DMS53 (cell line): ENCODE results near the gene CERS3.
A peak's percentile ranks its signal among the peaks of the same experiment; 100 is the strongest.

Source experiments
- DNase-seq: peaks from one replicate; lab custom pipeline; 2025; lab: John Stamatoyannopoulos, UW

The CERS3 gene

DNA sequence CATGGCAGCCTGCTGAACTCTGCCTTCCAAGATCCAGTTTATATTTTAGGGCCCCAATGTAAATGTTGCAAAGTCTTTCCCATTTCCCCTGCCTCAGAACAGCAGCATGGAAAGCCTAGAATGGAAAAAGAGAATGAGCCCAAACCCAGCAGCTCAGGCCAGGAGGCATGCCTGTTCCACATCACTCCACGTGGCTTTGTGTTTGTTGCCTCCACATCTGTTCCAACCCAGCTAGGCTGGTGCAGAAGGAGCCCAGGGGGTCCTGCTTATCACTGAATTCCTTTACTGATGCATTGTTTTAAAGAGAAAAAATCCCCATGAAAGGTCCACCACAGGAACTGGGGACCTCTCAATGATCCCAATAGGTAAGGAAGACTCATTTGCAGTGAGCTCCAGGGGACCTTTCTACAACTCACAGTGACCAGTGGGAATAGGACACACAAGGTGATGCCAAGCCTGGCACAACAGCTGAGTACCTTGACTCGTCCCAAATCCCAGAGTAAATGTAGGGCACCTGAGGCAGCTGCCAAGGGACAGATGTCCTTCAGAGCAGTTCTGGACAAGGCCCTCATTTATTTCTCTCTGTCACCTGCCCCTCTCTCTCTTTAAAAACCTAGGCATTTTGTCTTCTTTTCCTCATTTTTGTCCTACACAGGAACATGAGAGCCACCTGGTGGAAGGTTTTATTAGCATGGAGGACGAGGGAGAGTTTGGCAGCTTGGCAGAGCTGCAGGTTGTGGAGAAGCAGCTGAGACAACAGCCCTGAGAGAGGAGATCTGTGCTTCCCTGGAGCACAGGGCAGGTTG is 145.2 kb downstream of the CERS3 start:
- peak; percentile 85 for DNase-seq

- peak; percentile 14 for DNase-seq
These were observed 154.8 kb downstream of the CERS3 start for GRCh38 chr15:100373942-100374341.

DNA sequence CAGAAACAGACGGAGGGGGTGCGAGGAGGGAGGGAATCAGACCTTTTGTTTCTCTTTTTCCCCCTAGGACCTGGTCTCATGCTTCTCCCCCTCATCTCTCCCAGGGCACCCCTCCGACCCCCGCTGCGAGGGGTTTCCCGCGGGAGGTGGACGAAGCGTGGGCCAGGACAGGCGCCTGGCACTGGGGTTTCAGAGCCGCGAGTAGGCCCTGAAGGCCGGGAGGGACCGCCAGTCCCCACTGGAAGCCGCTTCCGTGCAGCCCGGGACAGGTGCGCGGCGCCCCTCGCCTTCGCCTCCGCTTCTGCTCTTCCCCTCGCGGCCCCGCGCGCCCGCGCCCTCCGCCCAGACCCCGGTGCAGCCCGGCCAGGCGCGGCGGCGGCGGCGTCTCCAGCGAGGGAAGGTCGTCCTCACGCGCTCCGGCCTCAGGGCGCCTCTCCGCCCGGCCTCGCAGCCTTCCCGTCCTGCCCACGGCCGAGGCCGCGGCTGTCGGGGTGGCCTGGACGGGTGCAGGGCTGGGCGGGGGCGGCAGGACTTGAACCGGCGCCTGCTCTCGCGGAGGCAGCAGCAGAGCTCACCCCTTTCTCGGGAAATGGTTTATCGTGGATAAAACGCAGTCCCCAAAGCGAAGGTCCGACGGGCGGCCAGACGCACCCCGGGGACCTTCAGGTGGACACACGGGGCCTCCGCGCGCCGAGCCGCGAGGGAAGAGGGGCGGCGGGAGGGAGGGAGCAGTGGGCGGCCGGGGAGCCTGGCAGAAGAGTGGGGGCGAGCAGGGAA is 155.4 kb downstream of the CERS3 start:
- peak; percentile 21 for DNase-seq

DNA sequence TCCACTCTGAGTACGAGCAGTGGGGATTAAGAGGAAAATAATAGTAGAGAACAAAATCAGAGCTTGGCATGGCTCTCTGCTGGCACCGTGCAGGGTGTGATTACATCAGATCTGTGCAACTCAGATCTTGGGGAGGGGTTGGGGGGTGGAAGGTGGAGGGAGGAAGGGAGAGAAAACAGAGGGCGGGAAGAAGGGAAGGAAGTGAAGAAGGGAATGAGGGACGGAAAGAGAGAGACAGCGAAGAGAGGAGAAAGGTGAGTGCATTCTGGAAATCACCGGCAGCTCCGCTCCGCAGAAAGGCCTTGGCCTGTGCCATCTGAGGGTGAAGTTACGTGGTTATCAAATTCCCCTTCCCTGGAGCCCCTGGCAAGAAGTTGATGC is 156.0 kb downstream of the CERS3 start:
- DNase-seq, result no peak

- DNase-seq, result no peak
These were observed 173.4 kb downstream of the CERS3 start for GRCh38 chr15:100355342-100355741.

- DNase-seq, result no peak
These were observed 175.3 kb downstream of the CERS3 start for GRCh38 chr15:100353449-100353848.

DNA sequence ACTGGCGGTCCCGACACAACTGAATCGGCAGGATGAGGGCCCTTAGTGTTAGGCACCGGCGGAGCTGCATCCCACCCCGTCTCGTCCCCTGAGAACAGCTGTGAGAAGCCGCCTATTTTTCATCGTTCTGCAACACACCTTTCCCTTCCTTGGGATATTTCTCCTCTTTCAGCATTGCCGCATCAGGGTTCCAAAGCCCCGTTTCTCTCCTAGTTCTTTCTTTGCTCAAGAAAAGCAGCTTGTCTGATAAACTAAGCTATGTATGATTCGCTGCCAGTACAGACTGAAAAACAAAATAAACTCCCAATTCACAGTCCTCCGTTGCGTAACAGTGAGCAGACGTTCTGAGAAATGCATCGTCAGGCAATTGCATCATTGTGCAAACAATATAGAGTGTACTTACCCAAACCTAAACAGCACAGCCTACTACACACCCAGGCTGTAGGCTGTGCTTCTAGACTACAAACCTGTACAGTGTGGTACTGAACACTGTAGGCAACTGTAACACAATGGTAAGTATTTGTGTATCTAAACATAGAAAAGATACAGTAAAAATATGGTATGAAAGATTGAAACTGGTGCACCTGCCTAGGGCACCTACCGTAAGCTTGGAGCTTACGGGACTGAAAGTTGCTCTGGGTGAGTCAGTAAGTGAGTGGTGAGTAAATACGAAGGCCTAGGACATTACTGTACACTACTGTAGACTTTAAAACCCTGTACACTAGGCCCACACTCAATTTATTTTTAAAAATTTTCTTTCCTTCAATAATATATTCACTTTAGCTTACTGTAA is 178.1 kb downstream of the CERS3 start:
- peak; percentile 86 for DNase-seq
